GM21786 (cell line): ENCODE measurements around the gene PRKG1.
A peak's percentile ranks its signal among the peaks of the same experiment; 100 is the strongest.
"Not testable (repeated sequence)": the region's sequence is repeated elsewhere in the genome, so short reads cannot be mapped to it uniquely, and the experiment has no call there.

Experiments used
- ATAC-seq: cut with Tn5 transposase; IDR thresholded peaks from one replicate; pipeline ENCODE4 v1.9.1; 2021; ENCODE audit not compliant: unreplicated experiment

PRKG1 gene

DNA sequence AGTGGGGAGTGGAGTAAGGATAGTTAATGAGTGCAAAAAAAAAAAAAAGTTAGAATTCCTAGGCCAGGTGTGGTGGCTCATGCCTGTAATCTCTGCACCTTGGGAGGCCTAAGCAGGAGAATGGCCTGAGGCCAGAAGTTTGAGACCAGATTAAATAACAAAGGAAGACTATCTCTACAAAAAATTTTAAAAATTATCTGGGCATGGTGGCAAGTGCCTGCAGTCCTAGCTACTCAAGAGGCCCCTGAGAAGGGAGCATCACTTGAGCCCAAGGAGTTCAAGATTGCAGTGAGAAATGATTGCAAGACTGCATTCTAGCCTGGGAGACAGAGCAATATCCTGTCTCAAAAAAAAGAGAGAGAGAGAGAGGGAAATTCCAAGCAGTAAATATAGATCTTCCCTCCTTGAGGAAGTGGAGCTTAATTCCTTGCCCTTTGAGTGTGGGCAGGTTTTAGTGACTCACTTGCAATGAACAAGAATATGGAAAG is 644.6 kb downstream of the PRKG1 start:
- ATAC-seq: no peak

DNA sequence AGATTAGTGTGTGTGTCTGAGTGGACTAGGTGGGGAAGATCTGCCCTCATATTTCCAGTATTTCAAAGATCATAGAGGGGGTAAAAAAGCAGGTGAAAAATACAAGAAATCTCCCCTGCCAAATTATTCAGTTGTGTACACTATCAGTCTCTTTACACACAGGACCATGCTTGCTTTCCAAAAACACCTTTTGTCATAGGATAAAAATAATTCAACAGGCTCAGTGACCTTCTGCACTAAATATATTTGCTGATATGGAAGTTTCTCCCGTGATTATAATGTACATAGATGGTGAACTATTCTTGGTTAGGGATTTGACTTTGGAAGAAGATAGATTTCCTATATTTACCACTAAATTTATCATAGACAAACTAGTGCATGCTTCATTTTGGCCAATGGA is 649.8 kb downstream of the PRKG1 start:
- no peak for ATAC-seq

DNA sequence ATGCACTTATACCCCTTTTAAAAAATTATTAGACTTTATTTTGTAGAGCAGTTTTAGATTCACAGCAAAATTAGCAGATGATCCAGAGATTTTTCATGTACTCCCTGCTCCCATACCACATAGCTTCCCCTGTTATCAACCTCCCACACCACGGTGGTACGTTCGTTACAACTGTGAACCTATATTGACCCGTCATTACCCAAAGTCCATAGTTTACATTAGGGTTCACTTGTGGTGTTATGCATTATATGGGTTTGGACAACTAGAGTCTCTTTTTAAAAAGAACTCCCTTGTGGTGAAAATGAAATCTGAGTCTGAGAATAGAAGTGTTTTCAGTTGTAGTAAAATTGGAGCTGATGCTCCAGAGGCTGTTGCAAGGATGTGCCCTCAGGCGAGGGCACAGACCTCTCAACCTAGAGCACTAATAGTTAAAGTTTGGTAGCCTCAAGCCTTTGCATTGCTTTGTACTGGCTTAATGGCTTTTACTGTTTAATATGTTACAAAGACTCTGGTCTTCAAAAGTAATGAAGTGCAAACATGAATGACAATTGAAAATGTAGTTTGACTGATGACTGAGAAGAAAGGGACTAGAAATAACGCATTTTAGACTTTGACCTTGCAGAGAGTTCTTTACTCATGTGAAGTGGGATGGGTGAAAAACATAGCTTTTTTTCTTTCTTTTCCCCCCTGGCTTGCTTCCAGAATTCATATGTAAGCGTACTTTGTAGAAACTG is 655.7 kb downstream of the PRKG1 start:
- no peak for ATAC-seq

DNA sequence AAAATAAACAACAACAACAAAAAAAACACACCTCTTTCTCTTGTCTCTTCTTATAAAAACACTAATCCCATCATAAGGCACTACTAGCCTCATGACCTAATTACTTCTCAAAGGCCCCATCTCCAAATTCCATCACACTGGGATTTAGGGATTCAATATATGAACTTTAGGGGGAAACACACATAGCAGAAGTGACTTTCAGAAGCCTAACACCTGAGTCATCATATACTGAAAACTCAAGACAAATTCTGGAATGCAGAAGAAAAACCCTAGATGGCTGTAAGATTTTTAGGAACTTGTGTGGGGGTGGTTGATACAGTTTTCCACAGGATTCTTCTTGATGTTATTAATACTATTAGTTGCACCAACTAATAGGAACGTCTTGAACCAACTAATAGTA is 658.8 kb downstream of the PRKG1 start:
- ATAC-seq: no peak

DNA sequence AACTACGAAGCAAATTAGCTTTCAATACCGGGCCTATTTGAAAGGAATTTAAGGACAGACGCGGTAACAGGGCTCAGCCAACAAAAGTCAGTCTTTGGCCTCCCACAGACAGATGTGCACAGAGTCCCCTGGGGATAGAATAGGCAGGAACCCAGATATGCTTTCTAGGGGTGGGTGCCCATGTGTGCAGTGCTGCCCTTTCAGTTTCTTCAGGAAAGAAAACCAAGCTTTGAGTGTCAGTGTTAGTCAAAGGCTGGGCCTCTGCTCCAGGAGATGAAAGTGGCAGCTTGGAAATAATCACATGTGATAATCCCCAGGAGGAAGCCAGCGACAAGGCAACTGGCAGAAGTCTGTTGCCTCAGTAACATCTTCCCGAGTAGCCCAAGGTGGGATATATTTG is 668.9 kb downstream of the PRKG1 start:
- ATAC-seq: peak; percentile 97

DNA sequence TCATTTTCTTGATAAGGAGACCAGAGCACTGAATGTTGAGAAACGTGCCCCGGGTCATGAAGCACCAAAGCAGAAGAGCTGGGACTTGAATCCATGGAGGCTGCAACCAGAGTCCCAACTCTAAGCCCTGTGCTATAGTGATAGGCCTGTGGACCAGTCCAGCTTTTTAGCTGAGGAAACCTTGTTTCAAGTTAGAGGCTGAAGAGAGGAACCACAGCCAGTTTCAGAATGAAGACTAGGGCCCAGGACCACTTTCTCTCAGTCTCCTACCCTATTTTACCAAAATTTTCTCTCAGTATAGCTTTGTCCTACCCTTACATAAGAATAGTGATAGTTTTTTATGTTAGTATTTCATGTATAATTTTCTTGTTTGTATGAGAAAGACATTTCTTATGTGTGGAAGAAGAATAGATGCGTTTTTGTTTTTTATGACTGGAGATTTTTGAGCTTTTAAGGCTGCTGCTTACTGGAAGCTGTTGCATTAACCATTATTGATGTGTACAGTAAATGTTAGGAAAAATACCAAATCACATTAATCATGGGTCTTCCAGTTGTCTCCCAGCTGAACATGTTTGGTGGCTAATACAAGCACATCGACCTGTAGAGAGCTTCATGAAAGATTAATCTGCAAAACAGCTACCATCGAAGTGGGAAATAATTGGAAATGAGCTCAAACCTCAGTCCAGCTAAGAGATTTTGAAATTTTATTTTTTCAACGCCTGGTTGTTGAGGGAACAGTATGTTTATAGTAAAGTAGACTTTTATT is 670.1 kb downstream of the PRKG1 start:
- ATAC-seq: peak; percentile 50

DNA sequence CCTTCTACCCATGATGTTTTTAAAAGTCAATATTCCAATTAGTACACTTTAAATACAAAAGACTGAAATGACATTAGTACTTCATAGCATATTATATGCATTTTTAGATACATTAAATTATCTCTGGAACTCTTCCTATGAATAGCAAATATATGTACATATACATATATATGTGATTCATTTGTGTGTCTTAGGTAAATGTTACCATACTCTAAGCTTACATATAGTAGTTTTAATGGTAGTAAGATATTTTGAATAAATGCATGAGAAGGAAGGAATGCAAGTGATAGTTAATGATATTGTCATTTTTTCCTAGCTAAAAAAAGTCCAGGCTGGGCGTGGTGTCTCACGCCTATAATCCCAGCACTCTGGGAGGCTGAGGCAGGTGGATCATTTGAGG is 671.1 kb downstream of the PRKG1 start:
- ATAC-seq: no peak

DNA sequence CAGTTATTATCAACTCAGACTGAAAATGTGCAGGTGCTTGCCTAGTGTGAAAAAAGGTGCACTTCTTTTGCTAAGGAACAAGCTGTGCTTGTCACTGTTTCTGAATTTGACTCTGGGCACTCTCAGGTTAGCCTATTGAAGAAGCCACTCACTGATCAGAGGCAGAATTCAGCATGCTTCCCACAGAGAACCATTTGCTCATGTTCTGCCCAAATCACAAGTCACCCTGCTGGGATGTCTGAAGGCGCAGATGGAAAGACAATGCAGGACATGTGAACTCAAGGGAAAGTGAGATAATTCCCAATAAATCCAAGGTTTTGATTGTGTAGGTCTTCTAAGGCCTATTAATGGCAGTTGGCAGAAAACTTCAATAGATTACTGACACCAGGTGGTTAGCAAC is 672.9 kb downstream of the PRKG1 start:
- no peak for ATAC-seq

DNA sequence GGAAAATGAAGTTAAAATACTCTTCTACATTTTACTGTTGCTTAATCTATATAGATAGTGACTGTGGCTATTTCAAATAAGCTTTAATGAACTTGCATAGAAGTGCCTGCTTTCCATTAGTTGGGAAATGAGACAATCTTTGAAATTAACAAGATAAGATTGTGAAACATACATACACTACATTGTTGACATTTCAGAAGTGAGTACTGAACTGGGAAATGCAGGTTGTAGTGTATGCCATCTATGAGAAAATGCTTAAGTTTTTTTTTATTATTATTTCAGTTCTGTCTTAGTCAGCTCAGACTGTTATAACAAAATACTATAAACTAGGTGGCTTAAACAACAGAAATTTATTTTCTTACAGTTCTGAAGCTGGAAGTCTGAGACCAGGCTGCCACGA is 674.7 kb downstream of the PRKG1 start:
- no peak for ATAC-seq

DNA sequence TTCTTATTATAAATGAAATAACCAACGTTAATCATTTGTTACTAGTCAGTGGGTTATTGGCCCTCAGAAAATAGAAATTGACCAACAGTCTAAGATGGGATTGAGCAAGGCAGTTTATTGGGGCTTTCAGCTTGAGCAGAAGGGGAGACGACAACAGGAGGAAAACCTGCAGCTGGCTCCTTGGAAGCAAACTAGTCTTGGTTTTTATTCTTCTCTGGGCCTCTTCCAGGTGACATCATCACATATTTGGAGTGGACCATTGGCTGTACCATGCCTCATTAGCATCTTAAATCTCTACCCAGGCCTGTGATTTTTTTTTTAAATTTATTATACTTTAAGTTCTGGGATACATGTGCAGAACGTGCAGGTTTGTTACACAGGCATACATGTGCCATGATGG is 684.1 kb downstream of the PRKG1 start:
- no peak for ATAC-seq

DNA sequence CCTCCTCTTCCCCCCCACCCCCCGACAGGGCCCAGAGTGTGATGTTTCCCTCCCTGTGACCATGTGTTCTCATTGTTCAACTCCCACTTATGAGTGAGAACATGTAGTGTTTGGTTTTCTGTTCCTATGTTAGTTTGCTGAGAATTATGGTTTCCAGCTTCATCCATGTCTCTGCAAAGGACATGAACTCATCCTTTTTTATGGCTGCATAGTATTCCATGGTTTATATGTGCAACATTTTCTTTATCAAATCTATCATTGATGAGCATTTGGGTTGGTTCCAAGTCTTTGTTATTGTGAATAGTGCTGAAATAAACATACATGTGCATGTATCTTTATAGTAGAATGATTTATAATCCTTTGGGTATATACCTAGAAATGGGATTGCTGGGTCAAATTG is 684.6 kb downstream of the PRKG1 start:
- not testable (repeated sequence) for ATAC-seq

DNA sequence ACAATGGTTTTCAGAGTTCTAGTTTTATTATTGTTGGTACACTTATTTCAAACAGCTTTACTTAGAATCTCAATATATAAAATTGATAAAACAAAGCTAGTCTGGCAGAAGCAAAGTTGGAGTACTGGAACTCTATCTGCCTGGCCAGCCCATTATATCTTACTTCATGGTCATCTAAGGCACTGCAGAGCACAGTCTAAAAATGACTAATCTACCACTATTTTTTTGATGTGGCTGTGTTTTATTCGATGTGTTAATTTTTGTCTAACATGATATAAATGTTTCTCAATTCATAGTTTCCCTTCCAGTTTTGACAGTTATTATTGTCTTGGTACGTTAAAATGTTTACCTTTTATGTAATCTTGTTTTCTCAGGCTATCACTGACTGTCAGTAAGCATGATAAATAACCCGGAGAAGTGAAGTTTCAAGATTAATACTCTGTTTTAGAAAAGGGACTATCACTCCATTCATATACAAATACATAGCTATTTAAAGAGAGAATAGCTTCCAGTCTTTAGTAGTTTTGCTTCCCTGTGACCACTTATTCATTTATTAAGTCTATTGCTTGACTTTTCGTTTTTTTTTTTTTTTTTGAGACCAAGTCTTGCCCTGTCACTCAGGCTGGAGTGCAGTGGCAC is 685.7 kb downstream of the PRKG1 start:
- ATAC-seq: peak; percentile 48

DNA sequence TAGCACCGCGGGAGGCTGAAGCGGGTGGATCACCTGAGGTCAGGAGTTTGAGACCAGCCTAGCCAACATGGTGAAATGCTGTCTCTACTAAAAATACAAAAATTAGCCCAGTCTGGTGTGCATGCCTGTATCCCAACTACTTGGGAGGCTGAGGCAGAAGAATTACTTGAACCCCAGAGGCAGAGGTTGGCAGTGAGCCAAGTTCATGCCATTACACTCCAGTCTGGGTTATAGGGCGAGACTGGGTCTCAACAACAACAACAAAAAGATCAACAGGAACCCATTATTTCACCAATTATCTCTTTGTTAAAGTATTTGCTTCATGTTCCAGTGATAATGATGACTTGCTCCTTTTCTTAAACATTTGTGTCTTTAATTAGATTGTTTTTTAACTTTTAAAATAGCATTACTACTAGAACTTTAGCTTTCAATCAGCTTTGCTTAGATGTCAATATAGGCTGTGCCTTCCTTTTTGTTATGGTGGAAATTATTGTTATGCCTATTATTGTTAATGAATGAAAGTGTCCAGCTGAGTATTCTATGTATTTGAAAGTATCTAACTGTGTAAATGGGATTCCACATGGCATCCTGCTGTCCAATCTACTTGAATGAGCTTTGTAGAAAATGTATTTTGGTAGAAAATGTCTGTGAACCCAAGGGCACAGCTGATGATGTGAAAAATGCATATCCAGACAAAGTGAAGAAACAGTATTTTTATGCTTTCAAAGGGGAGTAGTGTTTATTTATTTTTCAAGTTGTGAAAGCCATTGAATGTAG is 686.8 kb downstream of the PRKG1 start:
- no peak for ATAC-seq

DNA sequence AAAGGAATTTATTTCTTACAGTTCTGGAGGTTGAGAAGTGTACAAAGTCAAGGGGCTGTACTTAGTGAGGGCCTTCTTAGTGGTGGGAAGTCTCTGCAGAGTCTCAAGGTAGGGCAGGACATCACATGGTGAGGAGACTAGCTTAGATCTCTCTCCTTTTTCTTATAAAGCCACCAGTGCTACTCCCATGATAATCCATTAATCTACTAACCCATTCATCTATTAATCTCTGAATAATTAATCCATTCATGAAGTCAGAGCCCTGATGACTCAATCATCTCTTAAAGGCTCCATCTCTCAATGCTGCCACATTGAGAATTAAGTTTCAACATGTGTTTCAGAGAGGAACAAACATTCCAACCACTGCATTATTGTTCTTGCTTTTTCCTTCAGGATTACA is 689.5 kb downstream of the PRKG1 start:
- no peak for ATAC-seq

DNA sequence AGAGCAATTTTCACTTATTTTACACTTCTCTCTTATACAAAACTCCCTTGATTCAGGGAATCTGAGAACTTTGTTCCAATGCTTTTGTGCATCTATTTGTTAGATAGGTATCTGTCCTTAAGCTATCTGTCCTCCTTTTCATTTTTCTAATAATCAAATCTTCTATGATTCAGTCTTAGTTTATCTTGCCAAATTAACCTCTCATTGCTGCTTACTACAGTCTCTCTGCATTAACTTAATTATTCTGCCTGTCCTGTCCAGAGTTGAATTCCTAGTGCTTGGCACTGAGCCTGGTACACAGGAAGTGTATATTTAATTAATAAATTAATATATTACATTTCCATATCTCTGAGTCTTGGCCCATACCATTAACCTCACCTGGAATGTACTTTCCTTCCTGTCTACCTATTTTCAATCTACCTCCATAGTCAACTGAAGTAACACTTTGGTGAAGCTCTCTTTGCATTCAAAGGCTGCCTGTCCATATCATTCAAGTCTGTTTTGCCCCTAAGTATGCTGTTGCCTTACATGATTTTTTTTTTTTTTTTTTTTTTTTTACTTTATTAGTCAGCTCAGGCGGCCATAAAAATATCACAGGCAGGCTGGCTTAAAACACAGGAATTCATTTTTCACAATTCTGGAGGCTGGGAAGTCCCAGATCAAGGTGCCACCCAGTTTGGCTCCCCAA is 691.1 kb downstream of the PRKG1 start:
- ATAC-seq: no peak

DNA sequence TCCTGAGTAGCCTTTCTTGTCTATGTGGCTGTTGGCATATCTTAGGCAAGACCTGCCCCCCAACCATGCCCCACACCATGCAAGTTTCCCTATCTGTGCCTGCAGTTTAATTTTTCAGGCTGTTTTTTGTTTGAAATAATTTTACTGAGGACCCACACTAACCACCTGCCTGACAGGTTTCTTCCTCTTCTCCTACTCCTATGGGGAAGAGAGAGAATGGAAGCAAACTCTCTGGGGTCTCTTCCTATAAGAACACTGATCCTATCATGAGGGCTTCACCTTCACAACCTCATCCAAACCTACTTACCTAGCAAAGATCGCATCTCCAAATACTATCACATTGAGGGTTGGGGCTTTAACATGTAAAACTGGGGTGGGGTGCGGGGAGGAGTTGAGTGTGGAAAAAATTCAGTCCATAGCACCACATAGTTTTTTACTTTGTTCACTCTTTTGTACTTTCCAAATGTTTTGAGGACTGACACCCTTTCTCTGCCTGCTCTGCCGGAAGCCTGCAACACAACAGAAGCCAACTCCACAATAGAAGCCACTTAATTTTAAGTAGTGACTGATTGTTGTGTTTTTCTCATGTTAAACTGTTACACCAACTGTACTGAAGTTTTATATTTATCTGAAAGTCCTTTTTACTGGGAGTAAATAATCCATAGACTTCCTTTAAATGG is 692.3 kb downstream of the PRKG1 start:
- no peak for ATAC-seq

DNA sequence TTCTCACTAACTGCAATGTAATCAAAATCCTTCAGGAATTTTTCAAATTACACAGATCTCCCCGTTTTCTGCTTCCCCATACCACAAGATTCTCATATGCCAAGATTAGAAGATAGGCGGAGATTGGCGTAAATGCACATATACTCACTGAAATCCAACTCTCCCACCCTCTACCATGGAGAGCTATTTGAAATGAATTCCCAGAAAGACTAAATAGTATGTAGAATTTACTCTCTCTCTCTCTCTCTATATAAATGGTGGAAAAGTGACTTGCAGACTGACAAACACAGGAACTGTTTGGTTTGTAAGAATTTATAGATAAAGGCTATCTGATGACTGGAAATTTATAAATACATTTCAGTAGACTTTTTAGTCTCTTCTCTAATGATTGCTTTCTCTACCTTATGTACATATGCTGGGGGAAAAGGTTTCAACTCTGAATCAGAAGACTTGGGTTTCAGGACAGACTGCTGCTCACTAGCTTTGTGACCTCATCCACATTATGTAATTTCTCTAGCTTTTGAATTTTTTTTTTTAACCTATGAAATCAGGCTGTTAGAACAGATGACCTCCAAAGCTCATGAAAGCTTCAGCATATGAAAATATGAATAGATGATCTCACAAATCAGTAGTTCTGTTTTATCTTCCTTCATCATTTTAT is 692.9 kb downstream of the PRKG1 start:
- no peak for ATAC-seq

DNA sequence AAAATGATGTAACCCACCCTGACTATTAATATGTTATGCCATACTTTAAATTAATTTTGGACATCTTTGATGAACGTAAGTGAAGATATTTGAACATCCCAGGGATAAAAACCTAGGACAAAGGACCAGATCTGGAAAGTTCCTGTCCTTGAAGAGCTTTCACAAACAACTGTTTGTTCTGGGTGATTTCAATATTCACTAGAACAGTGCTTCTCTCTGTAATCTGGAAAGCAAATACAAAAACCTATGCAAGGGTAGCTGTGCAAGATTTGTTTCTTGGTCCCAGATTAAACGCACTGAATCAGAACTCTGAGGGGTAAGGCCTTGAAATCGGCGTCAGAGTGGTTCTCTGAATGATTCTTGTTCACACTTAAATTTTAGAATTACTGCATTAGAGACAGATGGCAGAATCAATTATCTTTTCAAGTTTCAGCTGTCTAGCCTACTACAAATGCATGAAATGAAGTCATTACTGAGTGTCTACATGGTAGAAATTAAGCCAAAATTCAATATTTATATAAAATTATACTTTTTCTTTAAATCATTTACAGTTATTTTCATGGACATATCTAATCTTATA is 694.7 kb downstream of the PRKG1 start:
- no peak for ATAC-seq

DNA sequence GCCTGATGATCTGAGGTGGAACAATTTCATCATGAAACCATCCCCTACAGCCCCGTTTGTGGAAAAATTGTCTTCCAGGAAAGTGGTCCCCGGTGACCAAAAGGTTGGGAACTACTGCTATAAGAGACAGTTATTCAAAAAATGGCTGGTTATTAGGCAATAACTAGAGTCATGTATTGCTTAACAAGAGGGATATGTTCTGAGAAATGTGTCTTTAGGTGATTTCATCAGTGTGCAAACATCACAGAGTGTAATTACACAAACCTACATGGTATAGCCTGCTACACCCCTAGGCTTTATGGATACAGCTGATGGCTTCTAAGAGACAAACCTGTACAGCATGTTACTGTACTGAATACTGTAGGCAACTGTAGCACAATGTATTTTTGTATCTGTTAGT is 696.4 kb downstream of the PRKG1 start:
- ATAC-seq: no peak
